GM19023 (cell line): ENCODE measurements around the gene GLI1.
"Not testable (repeated sequence)": the region's sequence is repeated elsewhere in the genome, so short reads cannot be mapped to it uniquely, and the experiment has no call there.

Experiments
- ATAC-seq: cut with Tn5 transposase; IDR thresholded peaks from one replicate; pipeline ENCODE4 v1.9.1; 2021; ENCODE audit warnings: mild to moderate bottlenecking, moderate library complexity; ENCODE audit not compliant: unreplicated experiment

GLI1 gene

GRCh38 chr12:57496822-57497221 is 37.2 kb downstream of the GLI1 start:
- ATAC-seq: no peak

DNA sequence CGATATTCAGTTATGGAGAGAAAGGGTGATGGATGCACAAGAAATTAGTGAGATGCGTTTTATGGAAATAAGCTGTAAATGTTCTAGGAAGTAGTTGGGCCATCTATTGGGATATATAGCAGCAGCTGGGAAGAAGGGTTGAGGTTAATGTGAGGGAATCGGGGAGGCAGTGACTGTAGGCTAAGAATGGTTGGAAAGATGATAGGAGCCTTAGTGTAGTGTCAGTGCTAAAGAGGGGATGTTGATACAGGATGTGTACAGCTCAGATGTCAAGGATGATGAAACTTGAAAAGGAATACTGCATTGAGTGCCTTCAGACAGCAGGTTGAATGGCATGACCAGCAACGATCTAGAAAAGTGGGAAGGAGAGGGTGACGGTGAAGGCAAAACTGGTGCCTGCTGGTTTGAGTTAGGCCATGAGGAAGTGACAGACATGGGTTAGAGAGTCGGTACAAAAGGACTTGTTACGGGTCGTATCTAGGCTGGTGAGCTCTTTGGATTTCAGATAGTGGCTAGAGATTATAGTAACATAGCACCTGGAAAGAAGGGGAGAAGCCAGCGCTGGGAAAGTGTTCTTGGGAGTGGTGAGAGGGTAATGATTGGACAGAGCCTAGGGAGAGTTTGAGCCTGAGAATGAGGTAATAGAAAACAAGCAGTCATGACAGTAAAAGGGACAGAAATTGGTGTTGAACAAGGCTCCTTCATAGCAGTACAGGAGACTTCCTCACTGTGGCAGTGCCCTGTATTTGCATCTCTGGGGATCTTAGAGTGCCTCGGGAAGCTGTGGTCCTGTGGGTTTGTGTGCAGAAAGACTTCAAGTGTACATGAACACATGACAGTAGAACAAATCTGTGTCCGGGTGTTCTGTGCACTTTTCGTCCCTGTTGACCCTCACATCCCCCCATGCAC is 37.9 kb downstream of the GLI1 start:
- ATAC-seq: no peak

- no peak for ATAC-seq
Observed at GRCh38 chr12:57498132-57498502, 38.5 kb downstream of the GLI1 start.

DNA sequence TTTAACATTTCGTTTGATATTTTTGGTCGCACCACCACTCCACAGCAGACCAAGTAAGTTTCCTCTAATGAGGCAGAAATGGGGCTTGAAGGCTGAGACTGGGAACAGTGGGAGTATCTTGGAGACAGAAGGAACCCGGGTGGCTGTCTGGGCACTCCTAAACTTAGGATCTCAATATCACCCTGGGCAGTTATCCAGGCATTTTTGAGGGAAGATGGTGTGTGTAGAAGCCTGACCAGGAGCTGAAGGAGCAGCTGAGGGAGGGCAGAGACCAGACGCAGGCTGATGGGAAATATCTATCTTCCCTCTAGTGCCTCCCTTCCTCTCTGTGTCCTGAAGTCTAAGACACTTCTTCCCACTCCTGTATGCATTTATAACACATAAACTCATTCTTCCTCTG is 39.0 kb downstream of the GLI1 start:
- no peak for ATAC-seq

GRCh38 chr12:57500213-57500612 is 40.6 kb downstream of the GLI1 start:
- ATAC-seq: no peak

- not testable (repeated sequence) for ATAC-seq
Observed at GRCh38 chr12:57502311-57502969, 42.9 kb downstream of the GLI1 start.

DNA sequence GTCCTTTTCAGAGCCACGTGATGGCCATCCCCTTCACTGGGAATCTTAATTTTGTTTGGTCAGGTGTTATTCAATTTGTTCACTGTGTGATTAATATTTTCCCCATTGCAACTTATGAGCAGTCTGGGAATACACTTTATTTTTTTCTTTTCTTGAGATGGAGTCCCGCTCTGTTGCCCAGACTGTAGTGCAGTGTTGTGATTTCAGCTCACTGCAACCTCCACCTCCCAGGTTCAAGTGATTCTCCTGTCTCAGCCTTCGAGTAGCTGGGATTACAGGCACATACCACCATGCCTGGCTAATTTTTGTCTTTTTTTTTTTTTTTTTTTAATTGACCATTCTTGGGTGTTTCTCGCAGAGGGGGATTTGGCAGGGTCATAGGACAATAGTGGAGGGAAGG is 47.0 kb downstream of the GLI1 start:
- not testable (repeated sequence) for ATAC-seq

GRCh38 chr12:57507796-57508195 is 48.2 kb downstream of the GLI1 start:
- ATAC-seq: not testable (repeated sequence)

DNA sequence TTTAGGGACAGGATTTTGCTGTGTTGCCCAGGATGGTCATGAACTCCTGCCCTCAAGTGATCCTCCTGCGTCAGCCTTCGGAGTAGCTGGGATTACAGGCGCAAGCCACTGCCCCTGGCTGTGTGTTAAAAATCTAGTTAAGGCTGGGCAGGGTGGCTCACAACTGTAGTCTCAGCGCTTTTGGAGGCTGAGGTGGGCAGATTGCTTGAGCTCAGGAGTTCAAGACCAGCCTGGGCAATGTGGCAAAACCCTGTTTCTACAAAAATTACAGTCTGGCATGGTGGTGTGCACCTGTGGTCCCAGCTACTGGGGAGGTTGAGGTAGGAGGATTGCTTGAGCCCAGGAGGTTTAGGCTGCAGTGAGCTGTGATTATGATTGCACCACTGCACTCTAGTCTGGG is 51.6 kb downstream of the GLI1 start:
- ATAC-seq: no peak

GRCh38 chr12:57511588-57512325 is 52.2 kb downstream of the GLI1 start:
- no peak for ATAC-seq

- no peak for ATAC-seq
Observed at GRCh38 chr12:57512665-57513064, 53.1 kb downstream of the GLI1 start.

GRCh38 chr12:57513266-57513665 is 53.7 kb downstream of the GLI1 start:
- no peak for ATAC-seq

- not testable (repeated sequence) for ATAC-seq
Observed at GRCh38 chr12:57513677-57514076, 54.1 kb downstream of the GLI1 start.

- ATAC-seq: not testable (repeated sequence)
Observed at GRCh38 chr12:57514246-57514645, 54.7 kb downstream of the GLI1 start.

DNA sequence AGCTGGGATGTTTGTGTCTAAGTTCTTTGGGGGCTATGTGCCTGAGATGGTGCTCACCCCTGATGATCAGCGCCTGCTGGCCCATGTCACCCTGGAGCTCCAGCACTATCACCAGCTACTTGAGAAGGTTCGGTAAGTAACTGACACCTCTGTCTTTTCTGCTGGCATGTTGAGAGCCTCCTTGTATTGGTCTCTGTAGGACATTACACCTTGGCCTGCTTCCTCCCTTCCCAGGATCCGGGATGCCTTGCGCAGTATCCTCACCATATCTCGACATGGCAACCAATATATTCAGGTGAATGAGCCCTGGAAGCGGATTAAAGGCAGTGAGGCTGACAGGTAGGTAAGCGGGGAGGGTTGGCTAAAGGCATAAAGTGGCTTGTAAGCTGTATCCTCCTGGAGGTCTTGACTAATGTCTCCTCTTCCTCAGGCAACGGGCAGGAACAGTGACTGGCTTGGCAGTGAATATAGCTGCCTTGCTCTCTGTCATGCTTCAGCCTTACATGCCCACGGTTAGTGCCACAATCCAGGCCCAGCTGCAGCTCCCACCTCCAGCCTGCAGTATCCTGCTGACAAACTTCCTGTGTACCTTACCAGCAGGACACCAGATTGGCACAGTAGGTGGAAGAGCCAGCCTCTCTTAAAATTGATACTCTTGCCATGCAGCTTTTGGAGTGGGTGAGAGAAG is 55.3 kb downstream of the GLI1 start:
- ATAC-seq: no peak

DNA sequence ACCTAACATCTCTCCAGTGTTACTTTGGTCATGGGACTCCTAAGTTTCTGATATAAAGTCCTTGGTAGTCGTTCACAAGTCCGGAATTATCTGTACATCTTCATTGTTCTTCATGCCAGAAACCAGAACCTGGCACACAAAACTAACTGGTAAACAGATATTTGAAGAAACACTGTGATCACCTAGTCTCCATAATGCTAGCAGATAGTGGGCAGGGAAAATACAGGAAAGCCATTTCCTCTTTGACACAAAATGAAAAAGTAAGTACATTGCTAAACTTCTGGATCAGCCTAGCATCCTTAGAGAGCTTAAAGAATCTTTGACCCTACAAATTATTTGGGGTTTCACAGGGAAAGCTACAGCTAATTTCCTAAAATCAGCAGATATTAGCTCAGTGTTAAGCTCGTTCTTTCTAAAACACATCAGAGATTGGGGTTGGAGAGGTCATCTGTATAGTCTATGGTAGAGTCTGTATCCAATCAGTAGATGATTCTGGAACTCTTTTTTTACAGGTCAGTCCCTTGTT is 55.9 kb downstream of the GLI1 start:
- no peak for ATAC-seq

DNA sequence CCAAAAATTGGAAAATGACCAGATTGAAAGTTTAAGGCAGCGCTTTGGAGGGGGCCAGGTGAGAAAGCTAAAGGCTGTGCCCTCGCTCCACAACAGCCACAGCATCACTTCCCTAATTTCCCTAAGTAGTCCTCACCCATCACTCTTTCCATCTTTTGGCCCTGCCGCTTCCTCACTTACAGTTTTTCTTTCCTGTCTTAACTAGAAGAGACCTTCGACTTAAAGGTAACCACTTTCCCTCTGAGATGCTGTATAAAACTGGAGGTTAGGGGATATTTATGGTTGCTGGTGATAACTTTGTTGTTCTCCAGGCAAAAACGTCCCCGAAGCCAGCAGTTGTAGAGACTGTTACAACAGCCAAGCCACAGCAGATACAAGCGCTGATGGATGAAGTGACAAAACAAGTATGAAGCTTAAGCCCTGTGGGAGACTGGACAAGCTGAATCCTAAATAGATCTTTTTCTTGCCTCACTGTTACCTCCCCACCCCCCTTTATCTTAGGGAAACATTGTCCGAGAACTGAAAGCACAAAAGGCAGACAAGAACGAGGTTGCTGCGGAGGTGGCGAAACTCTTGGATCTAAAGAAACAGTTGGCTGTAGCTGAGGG is 56.5 kb downstream of the GLI1 start:
- ATAC-seq: no peak

DNA sequence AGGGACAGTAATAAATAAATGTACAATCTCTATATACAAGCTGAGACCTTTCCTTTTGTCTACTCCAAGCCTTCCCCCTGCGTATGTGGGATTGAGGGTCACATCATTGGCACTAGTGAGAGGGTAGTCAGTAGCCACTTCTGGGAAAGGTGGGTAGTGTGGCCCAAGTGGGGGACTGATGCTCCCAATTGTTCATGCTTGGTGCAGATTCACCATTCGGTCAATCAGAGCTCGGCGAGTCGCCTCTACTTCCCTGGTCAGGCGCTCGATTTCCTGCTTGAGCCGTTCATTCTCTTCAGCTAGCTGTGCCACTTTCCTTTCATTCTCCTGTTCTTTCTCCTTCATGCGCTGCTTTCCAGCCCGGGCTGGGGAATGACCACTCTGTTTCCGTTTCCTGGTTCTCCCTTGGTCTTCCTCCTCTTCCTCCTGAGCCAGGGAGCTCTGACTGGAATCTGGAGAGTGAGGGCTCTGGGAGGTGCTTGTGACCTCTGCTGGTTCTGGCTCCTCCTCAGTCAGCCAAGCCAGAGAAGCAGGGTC is 57.1 kb downstream of the GLI1 start:
- no peak for ATAC-seq

GRCh38 chr12:57517187-57517586 is 57.6 kb downstream of the GLI1 start:
- ATAC-seq: no peak

GRCh38 chr12:57517718-57518117 is 58.1 kb downstream of the GLI1 start:
- not testable (repeated sequence) for ATAC-seq
